ACC112 (cell line): ENCODE results near the gene NOXO1.
A peak's percentile ranks its signal among the peaks of the same experiment; 100 is the strongest.
"Not testable (repeated sequence)": the region's sequence is repeated elsewhere in the genome, so short reads cannot be mapped to it uniquely, and the experiment has no call there.

Experiments
- H2AFZ ChIP-seq: fragments of 200-600 bp; sonication (generic); one replicate; pipeline ENCODE4 v1.6.0; 2017; ENCODE audit warnings: antibody characterized with exemption, low read length; ENCODE audit not compliant: unreplicated experiment
- H3K27ac ChIP-seq: fragments of 200-600 bp; sonication (generic); 2 replicates; pipeline ENCODE4 v1.5.1; 2014; ENCODE audit warnings: low read depth, mild to moderate bottlenecking, antibody characterized with exemption, low read length, moderate library complexity
- H3K27me3 ChIP-seq: fragments of 200-600 bp; sonication (generic); 2 replicates; pipeline ENCODE4 v1.6.1; 2014; ENCODE audit warnings: mild to moderate bottlenecking, antibody characterized with exemption, low read length, moderate library complexity, mixed read lengths; ENCODE audit not compliant: insufficient read depth
- H3K36me3 ChIP-seq: fragments of 200-600 bp; sonication (generic); 2 replicates; pipeline ENCODE4 v1.6.1; 2016; ENCODE audit warnings: mild to moderate bottlenecking, antibody characterized with exemption, low read length, moderate library complexity, mixed read lengths; ENCODE audit not compliant: insufficient read depth
- H3K4me1 ChIP-seq: fragments of 200-600 bp; sonication (generic); one replicate; pipeline ENCODE4 v1.6.1; 2016; ENCODE audit warnings: low read length, mixed read lengths; ENCODE audit not compliant: insufficient read depth, unreplicated experiment, control insufficient read depth
- H3K4me3 ChIP-seq: fragments of 200-600 bp; sonication (generic); 2 replicates; pipeline ENCODE4 v1.5.1; 2014; ENCODE audit warnings: mild to moderate bottlenecking, low read depth, low read length
- H3K79me2 ChIP-seq: fragments of 200-600 bp; sonication (generic); one replicate; pipeline ENCODE4 v1.6.0; 2016; ENCODE audit warnings: low read length; ENCODE audit not compliant: control insufficient read depth, unreplicated experiment, insufficient read depth

NOXO1 gene

GRCh38 chr16:1966460-1966859 lies 14.8 kb downstream of the NOXO1 start, which contains the start of gene RNF151:
TSS of gene RNF151 (plus strand) at chr16:1966856. CDS start at chr16:1966882, 26 bp downstream.
- Histone ChIP-seq H3K27me3 (no peaks in the 10 kb centered on the region), H3K36me3 (peaks cover 18% of the 10 kb centered on the region; the same call in 1 of the 2 replicates), H3K27ac (0 out of 2 replicates have a peak within 1 kb of the TSS, but pooled peaks have one; percentile 84), H3K4me1 (peaks cover 18% of the 10 kb centered on the region), H3K4me3 (peak within 1 kb of the TSS; percentile 85), H2AFZ (no peak within 1 kb of the TSS), H3K79me2 (peaks cover 49% of the 10 kb centered on the region)

- Histone ChIP-seq H3K4me3 (peak overlapping the region; percentile 85), H3K79me2 (peaks cover 52% of the 10 kb centered on the region), H3K27ac (peak overlapping the region; percentile 84), H3K4me1 (peaks cover 23% of the 10 kb centered on the region), H3K36me3 (peaks cover 18% of the 10 kb centered on the region; the same call in 1 of the 2 replicates), H3K27me3 (no peaks in the 10 kb centered on the region), H2AFZ (no peak overlapping the region)
Observed at GRCh38 chr16:1965396-1966001, 15.8 kb downstream of the NOXO1 start.

GRCh38 chr16:1964506-1965395 lies 16.5 kb downstream of the NOXO1 start, which contains the start of gene RPS2:
TSS of gene RPS2 (minus strand) at chr16:1964826. CDS start at chr16:1964625, 201 bp downstream.
- Histone ChIP-seq H3K36me3 (peaks cover 18% of the 10 kb centered on the region; the same call in 1 of the 2 replicates), H3K27ac (peak within 1 kb of the TSS; percentile 88), H3K4me1 (peaks cover 26% of the 10 kb centered on the region), H3K4me3 (peak within 1 kb of the TSS; percentile 85), H3K27me3 (no peaks in the 10 kb centered on the region), H3K79me2 (peaks cover 60% of the 10 kb centered on the region), H2AFZ (no peak within 1 kb of the TSS)

- peak overlapping the region; percentile 85 for H3K4me3 ChIP-seq
- H3K36me3 ChIP-seq = peaks cover 18% of the 10 kb centered on the region; the same call in 1 of the 2 replicates
- H3K27ac ChIP-seq = peak overlapping the region; percentile 88
- H2AFZ ChIP-seq = no peak overlapping the region
- peaks cover 26% of the 10 kb centered on the region for H3K4me1 ChIP-seq
- no peaks in the 10 kb centered on the region for H3K27me3 ChIP-seq
- peaks cover 62% of the 10 kb centered on the region for H3K79me2 ChIP-seq
Observed at GRCh38 chr16:1963806-1964505, 17.3 kb downstream of the NOXO1 start.

- H2AFZ ChIP-seq, H3K27me3 ChIP-seq: not testable (repeated sequence)
- 0 out of 2 replicates have a peak overlapping the region, but pooled peaks have one; percentile 88 for H3K27ac ChIP-seq
- peak overlapping the region; percentile 85 for H3K4me3 ChIP-seq
- peaks cover 18% of the 10 kb centered on the region; the same call in 1 of the 2 replicates for H3K36me3 ChIP-seq
- H3K79me2 ChIP-seq = peaks cover 62% of the 10 kb centered on the region
- peaks cover 26% of the 10 kb centered on the region for H3K4me1 ChIP-seq
Observed at GRCh38 chr16:1962161-1963153, 18.8 kb downstream of the NOXO1 start.

GRCh38 chr16:1961651-1962067 lies 19.6 kb downstream of the NOXO1 start:
- peaks cover 62% of the 10 kb centered on the region for H3K79me2 ChIP-seq
- no peak overlapping the region for H2AFZ ChIP-seq
- peaks cover 26% of the 10 kb centered on the region for H3K4me1 ChIP-seq
- peaks cover 18% of the 10 kb centered on the region; the same call in 1 of the 2 replicates for H3K36me3 ChIP-seq
- no peaks in the 10 kb centered on the region for H3K27me3 ChIP-seq
- H3K4me3 ChIP-seq = no peak overlapping the region; the same call in 1 of the 2 replicates
- H3K27ac ChIP-seq = no peak overlapping the region

- H3K27me3 ChIP-seq = no peaks in the 10 kb centered on the region
- peaks cover 26% of the 10 kb centered on the region for H3K4me1 ChIP-seq
- H2AFZ ChIP-seq = no peak overlapping the region
- H3K36me3 ChIP-seq = peaks cover 18% of the 10 kb centered on the region; the same call in 1 of the 2 replicates
- peak overlapping the region; percentile 86 for H3K4me3 ChIP-seq
- peak overlapping the region; percentile 26; the same call in 1 of the 2 replicates for H3K27ac ChIP-seq
- peaks cover 57% of the 10 kb centered on the region for H3K79me2 ChIP-seq
Observed at GRCh38 chr16:1960665-1961630, 20.3 kb downstream of the NOXO1 start.

- H3K4me3 ChIP-seq = peak within 1 kb of the TSS; percentile 86
- peaks cover 18% of the 10 kb centered on the region; the same call in 1 of the 2 replicates for H3K36me3 ChIP-seq
- no peak within 1 kb of the TSS for H3K27ac ChIP-seq
- H3K4me1 ChIP-seq = peaks cover 22% of the 10 kb centered on the region
- H3K27me3 ChIP-seq = no peaks in the 10 kb centered on the region
- H3K79me2 ChIP-seq = peaks cover 44% of the 10 kb centered on the region
- H2AFZ ChIP-seq = peak within 1 kb of the TSS; percentile 46
Observed at GRCh38 chr16:1959269-1960039, 21.8 kb downstream of the NOXO1 start, which contains the start of gene NDUFB10. TSS of gene NDUFB10 (plus strand) at chr16:1959538. CDS start at chr16:1959625, 87 bp downstream.
